Loucy (cell line): ENCODE data around the gene STAB2.

Experiments used
- H2AFZ ChIP-seq: fragments of 200-600 bp; sonication (generic); 2 replicates; pipeline ENCODE4 v1.6.0; 2016; ENCODE audit warnings: antibody characterized with exemption, mild to moderate bottlenecking, low read length, moderate library complexity
- H3F3A ChIP-seq: fragments of 200-600 bp; 2 replicates; pipeline ENCODE4 v1.6.0; 2016; ENCODE audit warnings: antibody characterized with exemption, low read depth, mild to moderate bottlenecking
- H3K27me3 ChIP-seq: fragments of 200-600 bp; sonication (generic); 2 replicates; pipeline ENCODE4 v1.6.1; 2014; ENCODE audit warnings: low read length, mild to moderate bottlenecking; ENCODE audit not compliant: insufficient read depth, poor library complexity, severe bottlenecking
- H3K36me3 ChIP-seq: fragments of 200-600 bp; sonication (generic); 2 replicates; pipeline ENCODE4 v1.6.1; 2016; ENCODE audit warnings: low read length; ENCODE audit not compliant: insufficient read depth
- H3K4me1 ChIP-seq: fragments of 200-600 bp; sonication (generic); 2 replicates; pipeline ENCODE4 v1.5.1; 2014; ENCODE audit warnings: low read length, mild to moderate bottlenecking; ENCODE audit not compliant: insufficient read depth, poor library complexity, severe bottlenecking
- H3K4me2 ChIP-seq: fragments of 200-600 bp; sonication (generic); 2 replicates; pipeline ENCODE4 v1.6.0; 2014; ENCODE audit warnings: antibody characterized with exemption, low read length, low read depth, mild to moderate bottlenecking; ENCODE audit not compliant: poor library complexity, severe bottlenecking
- H3K4me3 ChIP-seq: fragments of 200-600 bp; sonication (generic); 2 replicates; pipeline ENCODE4 v1.5.1; 2014; ENCODE audit warnings: low read length, mild to moderate bottlenecking, mixed read lengths; ENCODE audit not compliant: poor library complexity, severe bottlenecking
- H3K79me2 ChIP-seq: fragments of 200-600 bp; sonication (generic); 2 replicates; pipeline ENCODE4 v1.6.1; 2014; ENCODE audit warnings: low read length; ENCODE audit not compliant: insufficient read depth
- H3K9ac ChIP-seq: fragments of 200-600 bp; sonication (generic); 2 replicates; pipeline ENCODE4 v1.6.0; 2014; ENCODE audit warnings: mild to moderate bottlenecking, low read depth, low read length, moderate library complexity; ENCODE audit not compliant: poor library complexity, severe bottlenecking
- H3K9me2 ChIP-seq: fragments of 200-600 bp; sonication (generic); replicated peaks from 2 replicates; pipeline ENCODE4 v1.6.1; 2016; ENCODE audit warnings: low read depth, low read length, mixed read lengths
- H3K9me3 ChIP-seq: fragments of 200-600 bp; sonication (generic); 2 replicates; pipeline ENCODE4 v1.6.1; 2014; ENCODE audit warnings: mild to moderate bottlenecking, antibody characterized with exemption, low read length, low read depth; ENCODE audit not compliant: insufficient read depth
- H4K20me1 ChIP-seq: fragments of 200-600 bp; sonication (generic); 2 replicates; pipeline ENCODE4 v1.6.0; 2014; ENCODE audit warnings: antibody characterized with exemption, low read length, mild to moderate bottlenecking; ENCODE audit not compliant: insufficient read depth, poor library complexity, severe bottlenecking
- CTCF ChIP-seq: fragments of 200-600 bp; sonication (generic); conservative IDR thresholded peaks from 2 replicates; pipeline ENCODE4 v1.5.1; 2014; ENCODE audit warnings: mild to moderate bottlenecking, antibody characterized with exemption, low read length
- EZH2phosphoT487 ChIP-seq: fragments of 200-600 bp; IDR thresholded peaks from 2 replicates; pipeline ENCODE4 v1.6.1; 2018; ENCODE audit warnings: antibody characterized with exemption, mild to moderate bottlenecking, moderate library complexity, borderline replicate concordance

The STAB2 gene

GRCh38 chr12:103697971-103698751 lies 111.1 kb downstream of the STAB2 start:
- no peak for TF ChIP-seq EZH2phosphoT487
- TF ChIP-seq CTCF = no peak
- no peak overlapping the region for H2AFZ ChIP-seq
- H3K36me3 ChIP-seq = no peaks in the 10 kb centered on the region
- no peaks in the 10 kb centered on the region for H3K27me3 ChIP-seq
- H4K20me1 ChIP-seq = no peaks in the 10 kb centered on the region
- H3F3A ChIP-seq = no peaks in the 10 kb centered on the region
- no peaks in the 10 kb centered on the region for H3K79me2 ChIP-seq
- no peak overlapping the region for H3K4me2 ChIP-seq
- no peaks in the 10 kb centered on the region for H3K4me1 ChIP-seq
- H3K9me2 ChIP-seq = no peaks in the 10 kb centered on the region
- no peak overlapping the region for H3K9ac ChIP-seq
- H3K9me3 ChIP-seq = no peaks in the 10 kb centered on the region
- no peak overlapping the region for H3K4me3 ChIP-seq

GRCh38 chr12:103698752-103699560 lies 111.9 kb downstream of the STAB2 start:
- Histone ChIP-seq H3K4me3 (no peak overlapping the region), H3K9me2 (no peaks in the 10 kb centered on the region), H2AFZ (no peak overlapping the region), H3F3A (no peaks in the 10 kb centered on the region), H3K9me3 (no peaks in the 10 kb centered on the region), H3K4me1 (no peaks in the 10 kb centered on the region), H3K36me3 (no peaks in the 10 kb centered on the region), H4K20me1 (no peaks in the 10 kb centered on the region), H3K9ac (no peak overlapping the region), H3K27me3 (no peaks in the 10 kb centered on the region), H3K4me2 (no peak overlapping the region), H3K79me2 (no peaks in the 10 kb centered on the region)
- TF ChIP-seq EZH2phosphoT487 (no peak), CTCF (no peak)

- H3K9me2 ChIP-seq = no peaks in the 10 kb centered on the region
- H3F3A ChIP-seq = no peaks in the 10 kb centered on the region
- H3K9me3 ChIP-seq = no peaks in the 10 kb centered on the region
- no peak for TF ChIP-seq EZH2phosphoT487
- no peak for TF ChIP-seq CTCF
- no peak overlapping the region for H3K9ac ChIP-seq
- H3K27me3 ChIP-seq = no peaks in the 10 kb centered on the region
- H2AFZ ChIP-seq = no peak overlapping the region
- no peaks in the 10 kb centered on the region for H4K20me1 ChIP-seq
- no peak overlapping the region for H3K4me3 ChIP-seq
- no peaks in the 10 kb centered on the region for H3K36me3 ChIP-seq
- no peaks in the 10 kb centered on the region for H3K79me2 ChIP-seq
- H3K4me2 ChIP-seq = no peak overlapping the region
- no peaks in the 10 kb centered on the region for H3K4me1 ChIP-seq
Measured at GRCh38 chr12:103705098-103705497, 118.0 kb downstream of the STAB2 start.
